Small intestine (tissue), 7 donors: ENCODE results near the gene KDM5A. TPM values are rescaled to one million over a fixed set of nuclear protein-coding genes. Genes with fewer than 3 reads are reported as not detected.
"Not testable (repeated sequence)": the region's sequence is repeated elsewhere in the genome, so short reads cannot be mapped to it uniquely, and the experiment has no call there.

Experiments used
- DNase-seq, 2 donors: peaks; one replicate each; pipeline versions ENCODE4 v3.0.0 to v3.0.0-alpha.2; 2013
- FAIRE-seq: peaks from 2 replicates; lab custom pipeline; 2012; peaks lifted over from hg19 to GRCh38; lab: Jason Lieb, UNC
- H3K27ac ChIP-seq, 3 donors: one replicate each; pipeline ENCODE4 v1.5.1; 2013; ENCODE audit warnings: low read length in 2 of 3, mild to moderate bottlenecking in 2 of 3, control low read depth in 1 of 3, inconsistent platforms in 1 of 3, low read depth in 1 of 3, moderate library complexity in 1 of 3
- H3K27me3 ChIP-seq, 3 donors: one replicate each; pipeline ENCODE4 v1.6.1; 2013; ENCODE audit warnings: low read length in 3 of 3, inconsistent platforms in 1 of 3; ENCODE audit not compliant: control insufficient read depth in 3 of 3, insufficient read depth in 3 of 3
- H3K36me3 ChIP-seq, 3 donors: one replicate each; pipeline ENCODE4 v1.6.1; 2013; ENCODE audit warnings: low read length in 3 of 3, inconsistent platforms in 1 of 3, low read depth in 1 of 3, mild to moderate bottlenecking in 1 of 3, moderate library complexity in 1 of 3; ENCODE audit not compliant: control insufficient read depth in 3 of 3, insufficient read depth in 2 of 3
- H3K4me1 ChIP-seq, 3 donors: one replicate each; pipeline ENCODE4 v1.6.1; 2013; ENCODE audit warnings: low read length in 2 of 3, inconsistent platforms in 1 of 3, low read depth in 1 of 3, mild to moderate bottlenecking in 1 of 3, moderate library complexity in 1 of 3; ENCODE audit not compliant: control insufficient read depth in 3 of 3, insufficient read depth in 2 of 3
- H3K4me3 ChIP-seq, 3 donors: one replicate each; pipeline ENCODE4 v1.5.1; 2013; ENCODE audit warnings: low read length in 3 of 3, control low read depth in 1 of 3, inconsistent platforms in 1 of 3, low read depth in 1 of 3, mild to moderate bottlenecking in 1 of 3, moderate library complexity in 1 of 3
- H3K9me3 ChIP-seq, 2 donors: one replicate each; pipeline ENCODE4 v1.6.1; 2013; ENCODE audit warnings: low read depth in 1 of 2, low read length in 1 of 2; ENCODE audit not compliant: control insufficient read depth in 2 of 2, insufficient read depth in 1 of 2
- WGBS, 3 donors: extraction: QIAGEN DNeasy Blood & Tissue Kit; methylation state at CpG; one replicate each; pipeline ENCODE4 v1.1.7; 2013; 5-methylcytosine and 5-hydroxymethylcytosine counted together
- polyA plus RNA-seq, 4 donors: library from polyadenylated mRNA; stranded (reverse) in 3 of 4; unstranded in 1 of 4; fragments of 200-250 nt in 3 of 4; fragments of 120-200 nt in 1 of 4; gene quantifications; one replicate each; pipeline versions ENCODE4 v1.2.1 to v1.2.3, GENCODE V29; 2013
- donor health status: healthy with polysubstance abuse.
- donor health status: control.
- donor health status: control.
- donor health status: Bipolar disorder and iron deficiency.
- donor health status: healthy.

The KDM5A gene
- polyA plus RNA-seq, 4 donors = 4.1 to 26.9 (median 8.0) TPM

DNA sequence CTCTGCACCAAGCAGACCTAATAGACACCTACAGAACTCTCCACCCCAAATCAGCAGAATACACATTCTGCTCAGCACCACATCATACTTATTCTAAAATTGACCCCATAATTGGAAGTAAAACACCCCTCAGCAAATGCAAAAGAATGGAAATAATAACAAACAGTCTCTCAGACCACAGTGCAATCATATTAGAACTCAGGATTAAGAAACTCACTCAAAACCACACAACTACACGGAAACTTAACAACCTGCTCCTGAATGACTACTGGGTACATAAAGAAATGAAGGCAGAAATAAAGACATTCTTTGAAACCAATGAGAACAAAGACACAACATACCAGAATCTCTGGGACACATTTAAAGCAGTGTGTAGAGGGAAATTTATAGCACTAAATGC is 89.0 kb downstream of the KDM5A start:
- H3K27me3 ChIP-seq, FAIRE-seq, H3K4me1 ChIP-seq, H3K4me3 ChIP-seq, DNase-seq, H3K9me3 ChIP-seq, H3K27ac ChIP-seq: not testable (repeated sequence)
- H3K36me3 ChIP-seq = peaks cover 14 to 15% (median 14%) of the 10 kb centered on the region in 3 donors
- WGBS, 3 donors = 86 to 100% (median 97%) methylated on average over 1 of the region's 1 CpG

DNA sequence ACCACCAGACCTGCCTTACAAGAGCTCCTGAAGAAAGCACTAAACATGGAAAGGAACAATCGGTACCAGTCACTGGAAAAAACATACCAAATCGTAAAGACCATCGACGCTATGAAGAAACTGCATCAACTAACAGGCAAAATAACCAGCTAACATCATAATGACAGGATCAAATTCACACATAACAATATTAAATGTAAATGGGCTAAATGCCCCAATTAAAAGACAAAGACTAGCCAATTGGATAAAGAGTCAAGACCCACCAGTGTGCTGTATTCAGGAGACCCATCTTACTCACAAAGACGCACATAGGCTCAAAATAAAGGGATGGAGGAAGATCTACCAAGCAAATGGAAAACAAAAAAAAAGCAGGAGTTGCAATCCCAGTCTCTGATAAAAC is 89.6 kb downstream of the KDM5A start:
- H3K27me3 ChIP-seq, H3K27ac ChIP-seq, H3K9me3 ChIP-seq, H3K4me3 ChIP-seq, FAIRE-seq, DNase-seq, H3K4me1 ChIP-seq: not testable (repeated sequence)
- WGBS, 3 donors = 84 to 98% (median 90%) methylated on average over 5 of the region's 5 CpGs
- H3K36me3 ChIP-seq = peaks cover 15 to 18% (median 17%) of the 10 kb centered on the region in 3 donors

- not testable (repeated sequence) for H3K4me1 ChIP-seq, H3K4me3 ChIP-seq, FAIRE-seq, DNase-seq, H3K27me3 ChIP-seq, H3K27ac ChIP-seq, H3K9me3 ChIP-seq
- WGBS, 3 donors = 93 to 96% (median 93%) methylated on average over 8 of the region's 8 CpGs
- peaks cover 17 to 19% (median 18%) of the 10 kb centered on the region in 3 donors for H3K36me3 ChIP-seq
These were observed 91.1 kb downstream of the KDM5A start for GRCh38 chr12:298059-298458.

DNA sequence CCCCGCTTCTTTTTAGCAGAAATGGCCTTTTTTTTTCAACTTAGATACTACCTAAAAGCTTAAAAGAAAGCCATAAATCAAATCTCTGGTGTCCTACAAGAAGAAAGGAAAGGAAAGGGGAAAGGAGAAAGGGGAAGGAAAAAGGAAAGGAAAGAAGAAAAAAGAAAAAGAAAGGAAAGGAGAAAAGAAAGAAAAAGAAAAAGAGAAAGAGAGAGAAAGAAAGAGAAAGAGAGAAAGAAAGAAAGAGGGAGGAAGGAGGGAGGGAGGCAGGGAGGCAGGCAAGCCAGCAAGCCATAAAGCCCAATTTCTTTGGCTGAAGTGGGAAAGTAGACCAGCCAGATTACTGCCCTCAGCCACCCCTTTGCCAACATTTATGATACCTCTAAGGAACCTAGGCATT is 94.0 kb downstream of the KDM5A start:
- no peak for DNase-seq
- WGBS, 3 donors = 92 to 100% (median 96%) methylated on average over 1 of the region's 1 CpG
- FAIRE-seq = no peak

DNA sequence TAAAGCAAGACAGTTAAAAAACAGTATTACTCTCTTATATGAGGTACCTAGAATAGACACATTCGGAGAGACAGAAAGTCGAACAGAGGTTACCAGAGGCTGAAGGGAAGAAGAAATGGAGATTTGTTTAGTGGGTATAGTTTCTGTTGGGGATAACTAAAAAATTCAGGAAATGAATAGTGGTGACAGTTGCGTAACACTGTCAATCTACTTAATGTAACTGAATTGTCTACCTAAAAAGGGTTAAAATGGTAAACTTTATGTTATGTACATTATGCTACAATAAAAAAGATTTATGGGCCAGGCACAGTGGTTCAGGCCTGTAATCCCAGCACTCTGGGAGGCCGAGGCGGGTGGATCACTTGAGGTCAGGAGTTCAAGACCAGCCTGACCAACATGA is 95.9 kb downstream of the KDM5A start:
- WGBS, 3 donors = 88 to 100% (median 89%) methylated on average over 5 of the region's 5 CpGs
- no peaks in the 10 kb centered on the region for H3K9me3 ChIP-seq
- H3K4me3 ChIP-seq = no peak overlapping the region
- H3K27me3 ChIP-seq = no peaks in the 10 kb centered on the region
- peaks cover 19 to 28% (median 24%) of the 10 kb centered on the region in 3 donors for H3K36me3 ChIP-seq
- H3K4me1 ChIP-seq = no peaks in the 10 kb centered on the region
- no peak overlapping the region for H3K27ac ChIP-seq
- no peak for FAIRE-seq
- DNase-seq = no peak

More for the DNA sequence above, 94.0 kb downstream of the KDM5A start:
- H3K9me3 ChIP-seq = no peaks in the 10 kb centered on the region
- H3K4me3 ChIP-seq = no peak overlapping the region
- H3K27ac ChIP-seq = no peak overlapping the region
- H3K36me3 ChIP-seq = peaks cover 21 to 27% (median 26%) of the 10 kb centered on the region in 3 donors
- no peaks in the 10 kb centered on the region for H3K4me1 ChIP-seq
- H3K27me3 ChIP-seq = no peaks in the 10 kb centered on the region

DNA sequence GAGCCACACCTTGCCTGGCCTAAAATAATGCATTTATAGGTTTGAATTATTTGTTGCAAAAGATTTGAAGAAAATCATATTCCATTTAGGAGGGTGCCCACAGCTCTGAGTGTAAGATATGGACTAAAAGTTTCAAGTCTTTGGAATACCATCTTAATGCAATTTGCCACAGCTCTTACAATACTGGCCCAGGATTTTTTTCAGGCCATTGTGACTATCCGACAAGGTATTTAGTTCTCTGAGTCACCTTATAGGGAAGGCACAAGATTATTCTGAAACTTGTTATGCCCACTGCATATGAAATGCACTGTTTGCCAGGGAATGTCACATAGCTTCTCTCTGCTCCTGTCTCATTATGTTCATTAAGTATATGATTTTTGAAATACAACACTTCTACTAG is 96.9 kb downstream of the KDM5A start:
- FAIRE-seq (no peak), DNase-seq (no peak)
- no peak overlapping the region for H3K27ac ChIP-seq
- H3K4me3 ChIP-seq = no peak overlapping the region
- no peaks in the 10 kb centered on the region for H3K27me3 ChIP-seq
- peaks cover 17 to 25% (median 20%) of the 10 kb centered on the region in 3 donors for H3K36me3 ChIP-seq
- H3K4me1 ChIP-seq = no peaks in the 10 kb centered on the region
- 93 to 100% (median 100%) methylated on average over 1 of the region's 1 CpG for whole genome bisulfite sequencing, 3 donors
- no peaks in the 10 kb centered on the region for H3K9me3 ChIP-seq

DNA sequence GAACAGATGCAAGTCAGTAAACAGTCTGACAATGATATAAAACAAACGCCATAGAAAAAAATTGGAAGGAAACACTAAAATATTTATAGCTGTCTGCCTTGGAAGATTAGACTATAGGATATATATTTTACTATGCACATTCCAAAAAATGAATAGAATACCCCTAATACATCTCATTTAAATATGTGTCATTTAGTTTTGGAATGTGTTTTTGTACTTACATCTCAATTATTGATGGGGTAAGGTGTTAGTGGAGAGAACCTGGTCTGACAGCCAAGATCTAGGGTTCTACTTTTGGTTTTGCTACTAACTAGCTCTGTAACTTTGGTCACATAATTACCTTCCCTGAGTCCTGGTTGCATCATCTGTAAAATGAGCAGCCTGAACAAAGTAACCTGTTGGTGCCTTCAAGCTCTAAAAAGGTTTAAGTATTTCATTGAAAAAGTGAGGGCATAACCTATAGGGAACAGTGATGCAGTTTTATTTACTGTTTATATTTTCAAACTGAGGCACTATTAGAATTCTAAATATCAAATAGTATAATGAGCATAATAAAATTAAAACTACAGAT is 97.9 kb downstream of the KDM5A start:
- Histone ChIP-seq H3K27me3 (no peaks in the 10 kb centered on the region), H3K36me3 (peaks cover 16 to 26% (median 20%) of the 10 kb centered on the region in 3 donors), H3K4me1 (no peaks in the 10 kb centered on the region), H3K27ac (no peak overlapping the region), H3K9me3 (no peaks in the 10 kb centered on the region), H3K4me3 (no peak overlapping the region)
- FAIRE-seq = no peak
- no peak for DNase-seq
- 63 to 86% (median 82%) methylated on average over 1 of the region's 1 CpG for WGBS, 3 donors

- no peak overlapping the region for H3K27ac ChIP-seq
- DNase-seq (no peak), FAIRE-seq (no peak)
- no peak overlapping the region for H3K4me3 ChIP-seq
- H3K9me3 ChIP-seq = no peaks in the 10 kb centered on the region
- H3K36me3 ChIP-seq = peaks cover 8 to 28% (median 16%) of the 10 kb centered on the region in 3 donors
- H3K4me1 ChIP-seq = no peaks in the 10 kb centered on the region
- 70 to 79% (median 74%) methylated on average over 5 of the region's 5 CpGs for WGBS, 3 donors
- H3K27me3 ChIP-seq = no peaks in the 10 kb centered on the region
These were observed 100.4 kb downstream of the KDM5A start for GRCh38 chr12:288687-289086.
